HFFc6 (cell line): ENCODE data around the gene KCNIP4. TPM values are rescaled to one million over a fixed set of nuclear protein-coding genes. Genes with fewer than 3 reads are reported as not detected.

Experiments
- DNase-seq: peaks from one replicate; pipeline ENCODE4 v3.0.0-alpha.2; 2018
- H3K27ac Mint-ChIP-seq: 2 replicates; pipeline ENCODE4 v1.8.0; 2020; ENCODE audit warnings: mild to moderate bottlenecking, mixed read lengths
- H3K27me3 Mint-ChIP-seq: 2 replicates; pipeline ENCODE4 v1.8.0; 2021; ENCODE audit warnings: mild to moderate bottlenecking, moderate library complexity, mixed read lengths; ENCODE audit not compliant: insufficient read depth
- H3K36me3 Mint-ChIP-seq: 2 replicates; pipeline ENCODE4 v1.8.0; 2021; ENCODE audit warnings: low read depth, mixed read lengths
- H3K4me1 Mint-ChIP-seq: 2 replicates; pipeline ENCODE4 v1.8.0; 2020; ENCODE audit warnings: low read depth, mixed read lengths
- H3K4me3 Mint-ChIP-seq: 2 replicates; pipeline ENCODE4 v1.8.0; 2020; ENCODE audit warnings: mild to moderate bottlenecking, moderate library complexity, mixed read lengths
- H3K9me3 Mint-ChIP-seq: 2 replicates; pipeline ENCODE4 v1.8.0; 2020; ENCODE audit warnings: mild to moderate bottlenecking, mixed read lengths
- total RNA-seq, 6 experiments: library from RNA; stranded (reverse); fragmentation: NEBNext Ultra II Directional; extraction: Animal tissue kit (Norgen Biotek cat#: 25700); gene quantifications; 2 replicates in 1 of 6; 3 replicates in 5 of 6; pipeline ENCODE4 v1.2.3, GENCODE V29; 2021
- TF ChIP-seq, protein P1 (sequence below): fragments of 200-600 bp; sonication (generic); IDR thresholded peaks from 2 replicates; pipeline ENCODE4 v1.5.0; 2021; ENCODE audit warnings: antibody characterized with exemption, mild to moderate bottlenecking

Gene KCNIP4
- total RNA-seq, 6 experiments from 2014 or later: not detected

DNA sequence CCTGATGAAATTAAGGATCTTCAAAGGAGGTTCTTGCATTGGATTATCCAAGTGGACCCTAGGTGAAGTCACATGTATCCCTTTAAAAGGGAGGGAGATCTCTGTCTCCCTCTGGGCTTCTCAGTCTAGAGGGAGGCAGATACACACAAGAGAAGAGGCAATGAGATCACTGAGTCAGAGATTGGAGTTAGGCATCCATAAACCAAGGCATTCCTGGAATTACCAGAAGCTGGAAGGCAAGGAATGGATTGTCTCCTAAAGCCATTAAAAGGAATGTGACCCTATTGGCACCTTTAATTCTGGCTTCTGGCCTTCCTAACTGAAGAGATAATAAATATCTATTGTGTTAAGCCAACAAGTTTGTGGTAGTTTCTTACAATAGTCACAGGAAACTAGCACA lies 865.2 kb downstream of the KCNIP4 start:
- H3K36me3 Mint-ChIP-seq: peaks cover 5% of the 10 kb centered on the region; the same call in 1 of the 2 replicates
- H3K4me3 Mint-ChIP-seq: no peak overlapping the region
- H3K9me3 Mint-ChIP-seq: peaks cover 25% of the 10 kb centered on the region
- no peaks in the 10 kb centered on the region for H3K4me1 Mint-ChIP-seq
- TF ChIP-seq, protein P1, sequence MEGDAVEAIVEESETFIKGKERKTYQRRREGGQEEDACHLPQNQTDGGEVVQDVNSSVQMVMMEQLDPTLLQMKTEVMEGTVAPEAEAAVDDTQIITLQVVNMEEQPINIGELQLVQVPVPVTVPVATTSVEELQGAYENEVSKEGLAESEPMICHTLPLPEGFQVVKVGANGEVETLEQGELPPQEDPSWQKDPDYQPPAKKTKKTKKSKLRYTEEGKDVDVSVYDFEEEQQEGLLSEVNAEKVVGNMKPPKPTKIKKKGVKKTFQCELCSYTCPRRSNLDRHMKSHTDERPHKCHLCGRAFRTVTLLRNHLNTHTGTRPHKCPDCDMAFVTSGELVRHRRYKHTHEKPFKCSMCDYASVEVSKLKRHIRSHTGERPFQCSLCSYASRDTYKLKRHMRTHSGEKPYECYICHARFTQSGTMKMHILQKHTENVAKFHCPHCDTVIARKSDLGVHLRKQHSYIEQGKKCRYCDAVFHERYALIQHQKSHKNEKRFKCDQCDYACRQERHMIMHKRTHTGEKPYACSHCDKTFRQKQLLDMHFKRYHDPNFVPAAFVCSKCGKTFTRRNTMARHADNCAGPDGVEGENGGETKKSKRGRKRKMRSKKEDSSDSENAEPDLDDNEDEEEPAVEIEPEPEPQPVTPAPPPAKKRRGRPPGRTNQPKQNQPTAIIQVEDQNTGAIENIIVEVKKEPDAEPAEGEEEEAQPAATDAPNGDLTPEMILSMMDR: no peak
- H3K27me3 Mint-ChIP-seq: no peaks in the 10 kb centered on the region
- DNase-seq: no peak
- no peak overlapping the region for H3K27ac Mint-ChIP-seq

GRCh38 chr4:21077967-21078366 lies 870.6 kb downstream of the KCNIP4 start:
- no peaks in the 10 kb centered on the region for H3K36me3 Mint-ChIP-seq
- TF ChIP-seq, protein P1: no peak
- H3K27me3 Mint-ChIP-seq: no peaks in the 10 kb centered on the region
- H3K4me3 Mint-ChIP-seq: no peak overlapping the region
- H3K4me1 Mint-ChIP-seq: no peaks in the 10 kb centered on the region
- no peak overlapping the region for H3K27ac Mint-ChIP-seq
- no peak for DNase-seq
- peaks cover 26% of the 10 kb centered on the region for H3K9me3 Mint-ChIP-seq

DNA sequence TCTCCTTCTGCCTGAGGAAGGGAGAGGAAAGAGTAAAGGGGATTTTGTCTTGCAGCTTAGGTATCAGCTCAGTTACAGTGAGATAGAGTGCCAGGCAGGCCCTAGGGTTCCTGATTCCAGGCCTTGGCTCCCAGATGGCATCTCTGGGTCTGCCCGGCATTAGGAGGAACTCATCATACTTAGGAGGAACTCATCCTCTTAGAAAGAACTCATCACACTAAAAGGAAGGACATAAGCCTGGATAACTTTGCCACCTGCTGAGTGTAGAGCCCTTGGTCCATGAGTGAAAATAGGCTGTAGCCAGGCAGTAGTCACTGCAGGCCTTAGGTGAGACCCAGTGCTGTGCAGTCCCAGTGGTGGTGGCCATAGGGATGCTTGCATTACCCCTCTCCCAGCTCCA lies 881.2 kb downstream of the KCNIP4 start:
- Mint-ChIP-seq H3K27me3 (no peaks in the 10 kb centered on the region; the same call in 1 of the 2 replicates), H3K4me3 (no peak overlapping the region), H3K4me1 (no peaks in the 10 kb centered on the region), H3K9me3 (peaks cover 17% of the 10 kb centered on the region), H3K27ac (no peak overlapping the region), H3K36me3 (no peaks in the 10 kb centered on the region; the same call in 1 of the 2 replicates)
- TF ChIP-seq, protein P1: no peak
- no peak for DNase-seq

DNA sequence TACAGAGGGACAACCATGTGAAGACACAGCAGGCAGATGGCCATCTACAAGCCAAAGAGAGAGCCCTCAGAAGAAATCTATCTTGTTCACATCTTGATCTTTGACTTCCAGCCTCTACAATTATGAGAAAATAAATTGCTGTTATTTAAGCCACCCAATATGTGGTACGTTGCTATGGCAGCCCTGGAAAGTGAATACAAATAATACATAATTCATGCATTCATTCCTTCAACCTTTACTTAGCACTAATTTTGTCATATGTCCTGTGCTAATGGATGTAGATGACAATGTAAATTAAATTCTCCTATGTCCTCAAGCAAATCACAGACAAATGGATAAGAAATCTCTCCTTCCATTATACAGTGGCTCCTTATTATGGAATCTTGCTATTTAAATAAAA lies 886.7 kb downstream of the KCNIP4 start:
- Mint-ChIP-seq H3K4me1 (no peaks in the 10 kb centered on the region), H3K27ac (no peak overlapping the region)

GRCh38 chr4:21046141-21046540 lies 902.4 kb downstream of the KCNIP4 start:
- no peak overlapping the region for H3K27ac Mint-ChIP-seq
- H3K4me3 Mint-ChIP-seq: no peak overlapping the region
- no peaks in the 10 kb centered on the region for H3K27me3 Mint-ChIP-seq
- TF ChIP-seq, protein P1: no peak
- H3K4me1 Mint-ChIP-seq: no peaks in the 10 kb centered on the region
- no peak for DNase-seq
- peaks cover 25% of the 10 kb centered on the region for H3K9me3 Mint-ChIP-seq
- no peaks in the 10 kb centered on the region for H3K36me3 Mint-ChIP-seq

More for the DNA sequence above, 886.7 kb downstream of the KCNIP4 start:
- no peaks in the 10 kb centered on the region for H3K36me3 Mint-ChIP-seq
- H3K9me3 Mint-ChIP-seq: peaks cover 32% of the 10 kb centered on the region
- TF ChIP-seq, protein P1: no peak
- no peak for DNase-seq
- no peak overlapping the region for H3K4me3 Mint-ChIP-seq
- H3K27me3 Mint-ChIP-seq: no peaks in the 10 kb centered on the region

DNA sequence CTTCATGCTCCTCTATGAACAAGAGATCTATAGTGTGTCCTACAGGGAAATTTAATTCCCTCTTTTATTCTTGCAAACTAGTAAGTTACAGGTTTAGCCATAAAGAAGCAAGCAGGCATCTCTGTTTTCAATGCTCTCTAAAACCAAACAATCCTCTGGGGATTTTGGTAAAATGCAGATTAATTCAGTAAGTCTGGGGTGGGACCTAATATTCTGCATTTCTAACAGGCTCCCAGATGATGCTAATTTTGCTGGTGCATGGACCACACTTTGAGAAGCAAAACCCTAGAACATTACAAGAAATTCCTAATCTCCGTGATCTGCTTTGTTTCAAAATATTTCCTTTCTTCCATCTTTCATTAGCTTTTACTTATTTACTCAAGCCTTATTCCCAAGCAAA lies 903.5 kb downstream of the KCNIP4 start:
- H3K4me3 Mint-ChIP-seq: no peak overlapping the region
- DNase-seq: no peak
- no peak overlapping the region for H3K27ac Mint-ChIP-seq
- no peaks in the 10 kb centered on the region for H3K36me3 Mint-ChIP-seq
- H3K9me3 Mint-ChIP-seq: peaks cover 25% of the 10 kb centered on the region
- TF ChIP-seq, protein P1: no peak
- H3K27me3 Mint-ChIP-seq: no peaks in the 10 kb centered on the region
- no peaks in the 10 kb centered on the region for H3K4me1 Mint-ChIP-seq
